ENCODE data around the gene MEIOC. TPM values are rescaled to one million over a fixed set of nuclear protein-coding genes. Genes with fewer than 3 reads are reported as not detected.

The MEIOC gene
- total RNA-seq: under 0.01 and 0.16 TPM in 2 replicates

DNA sequence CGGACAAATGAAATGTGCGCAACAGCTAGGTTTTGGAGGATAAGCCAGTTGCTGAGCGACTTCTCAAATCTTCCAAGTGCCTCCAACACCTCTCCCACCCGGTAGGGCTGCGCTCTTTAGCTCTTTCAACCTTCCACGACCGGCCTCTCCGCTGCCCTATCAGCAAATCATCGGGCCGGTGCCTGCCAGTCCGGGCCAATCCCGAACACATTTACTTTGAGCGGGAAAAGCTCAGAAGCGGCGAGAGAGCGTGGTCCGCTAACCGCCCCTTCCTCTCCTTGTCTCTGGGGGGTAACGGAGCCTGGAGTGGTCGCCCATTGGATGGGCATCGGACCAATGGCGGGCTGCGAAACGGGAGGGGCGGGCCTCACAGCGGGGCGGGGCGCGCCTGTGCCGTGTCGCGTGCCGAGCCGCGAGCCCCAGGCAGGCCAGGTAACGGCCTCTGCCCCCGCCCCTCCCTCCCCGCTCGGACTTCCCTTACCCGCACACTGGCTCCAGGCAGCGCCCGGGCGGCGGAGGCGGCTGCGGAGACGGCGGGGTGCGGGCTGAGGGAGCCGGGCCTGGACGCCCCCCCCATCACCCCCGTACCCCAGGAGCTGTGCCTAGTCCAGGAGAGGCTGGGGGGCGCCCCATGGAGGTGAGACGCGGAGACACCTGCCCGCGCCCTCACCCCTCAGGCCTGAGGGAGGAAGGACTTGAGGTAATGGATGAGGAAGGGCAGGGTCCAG is at the start of gene MEIOC:
Gene MEIOC, plus strand, starts transcription at position 486 of the 728 bp plus-strand sequence. Its CDS starts 146 bp downstream, at position 632.

DNA sequence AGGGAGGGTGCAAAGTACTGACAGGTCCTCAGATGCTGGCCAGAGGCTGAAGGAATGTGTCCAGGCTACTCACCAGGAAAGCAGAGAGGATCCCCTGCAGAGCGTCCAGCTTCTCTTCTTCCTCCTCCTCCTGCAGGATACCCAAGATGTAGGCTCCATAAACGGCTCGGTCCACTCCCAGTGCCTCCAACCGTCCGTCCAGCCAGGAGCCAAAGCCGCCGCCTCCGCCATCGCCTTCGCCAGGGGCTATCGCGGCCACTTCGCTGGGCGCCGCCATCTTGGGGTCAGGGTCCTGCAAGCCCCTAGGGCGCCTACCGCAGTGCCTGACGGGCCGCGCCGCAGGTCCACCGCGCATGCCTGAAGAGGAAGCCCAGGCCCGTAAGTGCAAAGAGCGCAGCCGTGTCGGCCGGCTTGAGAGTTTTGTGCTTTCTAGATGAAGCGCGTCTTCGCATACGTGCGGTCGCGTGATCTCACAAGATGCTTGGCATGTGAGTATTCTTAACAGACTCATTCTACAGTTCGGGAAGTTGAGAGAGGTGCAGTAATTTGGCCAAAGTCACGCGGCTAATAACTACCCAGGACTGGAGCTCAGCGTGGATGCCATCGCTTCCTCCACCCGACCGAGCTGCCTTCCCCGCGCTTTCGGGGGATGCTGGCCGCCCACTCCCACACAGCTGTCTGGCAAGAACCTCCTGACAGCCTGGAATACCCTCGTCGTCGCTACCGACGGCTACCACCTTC is 33.4 kb downstream of the MEIOC start, which contains the start of gene CCDC43:
Gene CCDC43, minus strand, starts transcription at position 300 of the 741 bp plus-strand sequence. Its CDS starts 23 bp downstream, at position 277.

DNA sequence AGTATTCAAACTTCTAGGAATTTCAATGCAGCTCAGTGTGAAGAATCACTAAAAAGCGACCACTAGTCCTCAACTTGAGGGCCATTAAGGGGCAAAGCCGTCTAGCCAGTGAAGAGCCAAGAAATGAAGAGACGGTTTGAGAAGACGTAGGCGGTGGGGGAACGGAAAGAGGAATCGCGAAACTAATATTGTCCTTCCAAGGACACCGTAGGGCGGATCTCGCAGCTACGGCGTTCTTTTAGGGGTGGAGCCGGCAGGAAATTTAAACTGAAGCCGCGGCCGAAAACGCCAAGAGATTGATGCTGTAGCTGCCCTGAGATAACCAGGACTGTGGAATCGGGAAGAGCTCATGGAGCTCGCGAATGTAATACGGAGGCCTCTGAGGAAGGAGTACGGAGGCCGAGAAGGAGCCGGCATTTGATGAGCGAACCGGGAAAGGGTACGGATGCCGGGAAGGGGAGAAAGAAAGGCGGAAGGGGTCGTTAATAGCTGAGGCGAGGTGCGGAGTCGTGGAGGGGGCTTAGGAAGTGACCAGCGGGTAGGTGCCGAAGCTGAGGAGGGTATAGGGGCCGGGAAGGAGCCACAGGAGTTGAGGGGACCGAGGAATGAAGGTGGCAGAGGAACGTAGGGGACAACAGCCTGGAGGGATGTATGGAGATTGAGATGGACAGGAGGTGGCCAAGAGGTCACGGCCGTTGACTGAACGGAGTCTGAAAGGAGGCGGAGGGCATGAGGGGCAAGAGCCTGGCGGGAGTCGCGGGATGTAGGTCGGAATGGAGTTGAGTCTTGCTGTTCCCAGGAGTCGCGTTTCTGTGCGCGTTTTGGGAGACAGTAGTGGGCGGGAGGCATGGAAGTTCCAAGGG is 52.4 kb downstream of the MEIOC start, which contains the start of gene DBF4B:
Gene DBF4B, plus strand, starts transcription at position 265 of the 863 bp plus-strand sequence. Its CDS starts 156 bp downstream, at position 421.

Small RNA genes within 50 kb of the gene (small RNA-seq; reads per million reads assigned to genes)
- gene RN7SL819P: not detected
- gene SMCO4P1: not detected

Other genes starting within 250 kb of the MEIOC start
- 38.7 and 48.2 TPM in 2 replicates for gene GPATCH8, start 153.1 kb upstream of the MEIOC start, total RNA-seq
- gene FZD2, start 99.0 kb upstream of the MEIOC start, total RNA-seq: 70.3 and 78.9 TPM in 2 replicates
- gene CCDC43, start 33.3 kb downstream of the MEIOC start, total RNA-seq: 23.0 and 23.8 TPM in 2 replicates
- 2.1 and 2.7 TPM in 2 replicates for gene DBF4B, start 52.2 kb downstream of the MEIOC start, total RNA-seq
- 0.61 and 1.3 TPM in 2 replicates for gene ADAM11, start 102.5 kb downstream of the MEIOC start, total RNA-seq
- 33.4 and 53.7 TPM in 2 replicates for gene GJC1, start 173.8 kb downstream of the MEIOC start, total RNA-seq
- not detected in 2 replicates for gene HIGD1B, start 191.4 kb downstream of the MEIOC start, total RNA-seq
- gene EFTUD2, start 243.0 kb downstream of the MEIOC start, total RNA-seq: 92.7 and 107 TPM in 2 replicates